H1 (cell line): ENCODE data around the gene IFITM10. TPM values are rescaled to one million over a fixed set of nuclear protein-coding genes. Genes with fewer than 3 reads are reported as not detected.

ENCODE experiments used
- CHD7 ChIP-seq: fragments of 300-600 bp; sonication (generic); IDR thresholded peaks from 2 replicates; pipeline ENCODE4 v1.7.1; 2012; ENCODE audit warnings: low read length, moderate library complexity, mild to moderate bottlenecking, inconsistent platforms; ENCODE audit not compliant: insufficient replicate concordance
- polyA plus RNA-seq, 7 experiments: library from polyadenylated mRNA; depleted of rRNA in 3 of 7; stranded (reverse) in 5 of 7; unstranded in 2 of 7; fragments of >200 nt in 5 of 7; fragments of 200-250 nt in 2 of 7; gene quantifications; 1 replicate in 5 of 7; 2 replicates in 1 of 7; 4 replicates in 1 of 7; pipeline versions ENCODE4 v1.2.1 to v1.2.3, GENCODE V29; 2011 to 2013; ENCODE audit warnings: missing spikeins in 2 of 7, mixed read lengths in 2 of 7
- total RNA-seq: library from RNA; stranded (reverse); fragmentation: NEBNext Ultra II Directional; extraction: Animal tissue kit (Norgen Biotek cat#: 25700); gene quantifications from 2 replicates; pipeline ENCODE4 v1.2.1, GENCODE V29; 2021

The IFITM10 gene
- total and polyA plus RNA-seq, 2 of the 8 experiments (the other 6 are each of a cell fraction or from before 2014, with no cell fraction given), result 0.08 to 0.22 TPM

- no peak for TF ChIP-seq CHD7
These were observed 35.5 kb upstream of the IFITM10 start (continued) for GRCh38 chr11:1785749-1786413.
